K562 (cell line): Measurements from ENCODE around the gene AFF3. TPM values are rescaled to one million over a fixed set of nuclear protein-coding genes. Genes with fewer than 3 reads are reported as not detected.

ENCODE experiments used
- ATAC-seq: fragments of 200-7000 bp; cut with Tn5 transposase; 3 replicates; pipeline ENCODE4 v1.9.1; 2020; ENCODE audit warnings: moderate library complexity
- BruUV-seq: library from RNA; stranded (reverse); fragments of 400-500 nt; replicated peaks from 2 replicates; lab custom pipeline; 2021; lab: Mats Ljungman, UMichigan
- CTCF ChIA-PET: fragments of 300-600 bp; formaldehyde crosslinking; extraction: SDS; loops from one replicate; lab custom pipeline; 2021; ENCODE audit warnings: low intra/inter-chr PET ratio; lab: Yijun Ruan, JAX
- POLR2A ChIA-PET: fragments of 300-600, 350-650 bp; sonication (Branson Sonifier 250); formaldehyde crosslinking; extraction: SDS; loops from one replicate; lab custom pipeline; 2021; ENCODE audit warnings: antibody characterized with exemption, inconsistent platforms; lab: Yijun Ruan, JAX
- DNase-seq, 4 experiments: peaks; one replicate each; pipeline versions ENCODE4 v3.0.0 to v3.0.0-alpha.2; 2011 to 2018; ENCODE audit warnings: low spot score in 3 of 4, mixed read lengths in 3 of 4; ENCODE audit errors: extremely low read depth in 1 of 4
- FAIRE-seq: peaks from 2 replicates; lab custom pipeline; 2011; peaks lifted over from hg19 to GRCh38; lab: Jason Lieb, UNC
- H2AFZ ChIP-seq: 2 replicates; pipeline ENCODE4 v1.6.0; 2011; ENCODE audit warnings: low read depth, low read length, control low read depth, inconsistent platforms
- H3K27ac ChIP-seq: fragments of 200-600 bp; 3 replicates; pipeline ENCODE4 v1.8.0; 2011; ENCODE audit warnings: low read depth, mild to moderate bottlenecking, control low read depth, inconsistent platforms, low read length, moderate library complexity, mixed read lengths; ENCODE audit errors: extremely low read depth
- H3K27me3 ChIP-seq, 2 experiments: fragments of 300-600 bp in 1 of 2; 2 replicates in 1 of 2; 3 replicates in 1 of 2; pipeline versions ENCODE4 v1.6.0 to v1.8.0; 2011; ENCODE audit warnings: inconsistent platforms in 2 of 2, low read length in 2 of 2, mild to moderate bottlenecking in 1 of 2, mixed read lengths in 1 of 2, moderate library complexity in 1 of 2; ENCODE audit not compliant: control insufficient read depth in 2 of 2, insufficient read depth in 2 of 2
- H3K36me3 ChIP-seq: fragments of 300-600 bp; 3 replicates; pipeline ENCODE4 v1.8.0; 2011; ENCODE audit warnings: mild to moderate bottlenecking, low read length, inconsistent platforms; ENCODE audit not compliant: control insufficient read depth, insufficient read depth
- H3K4me1 ChIP-seq, 2 experiments: fragments of 200-600 bp in 1 of 2; replicated peaks in 1 of 2; 2 replicates in 1 of 2; 3 replicates in 1 of 2; pipeline versions ENCODE4 v1.5.1 to v1.8.0; 2011; ENCODE audit warnings: inconsistent platforms in 2 of 2, low read length in 2 of 2, mild to moderate bottlenecking in 1 of 2, mixed read lengths in 1 of 2, moderate library complexity in 1 of 2; ENCODE audit not compliant: control insufficient read depth in 2 of 2, insufficient read depth in 2 of 2
- H3K4me2 ChIP-seq: 2 replicates; pipeline ENCODE4 v1.6.1; 2011; ENCODE audit warnings: low read length, control low read depth, inconsistent platforms, mixed read lengths; ENCODE audit not compliant: insufficient read depth
- H3K4me3 ChIP-seq: fragments of 200-600 bp; sonication (generic), shearing (Covaris generic); 2 replicates; pipeline ENCODE4 v1.5.1; 2016; ENCODE audit warnings: control low read depth, inconsistent platforms
- H3K79me2 ChIP-seq: fragments of 200-600 bp; 3 replicates; pipeline ENCODE4 v1.8.0; 2011; ENCODE audit warnings: low read length, inconsistent platforms; ENCODE audit not compliant: control insufficient read depth, insufficient read depth
- H3K9ac ChIP-seq, 2 experiments: 2 replicates each; pipeline versions ENCODE4 v1.6.0 to v1.6.1; 2011; ENCODE audit warnings: low read depth in 2 of 2, low read length in 2 of 2, control low read depth in 1 of 2, inconsistent platforms in 1 of 2, mild to moderate bottlenecking in 1 of 2, mixed read lengths in 1 of 2; ENCODE audit not compliant: insufficient read depth in 1 of 2
- H3K9me1 ChIP-seq: one replicate; pipeline ENCODE4 v1.6.0; 2011; ENCODE audit warnings: inconsistent platforms, mild to moderate bottlenecking, low read length, moderate library complexity; ENCODE audit not compliant: control insufficient read depth, insufficient read depth
- H3K9me3 ChIP-seq: replicated peaks from 2 replicates; pipeline ENCODE4 v1.5.1; 2011; ENCODE audit warnings: low read depth, low read length, inconsistent platforms; ENCODE audit not compliant: control insufficient read depth, insufficient read depth
- H4K20me1 ChIP-seq: replicated peaks from 2 replicates; pipeline ENCODE4 v1.6.1; 2011; ENCODE audit warnings: low read length, inconsistent platforms, mixed read lengths; ENCODE audit not compliant: control insufficient read depth, insufficient read depth
- ATF4 ChIP-seq: fragments of 450-650 bp; formaldehyde crosslinking; IDR thresholded peaks from 2 replicates; pipeline ENCODE4 v1.4.0; 2022; ENCODE audit warnings: mild to moderate bottlenecking, moderate library complexity
- CHCHD3 ChIP-seq: fragments of 250-450 bp; sonication (Bioruptor Pico); IDR thresholded peaks from 2 replicates; pipeline ENCODE4 v2.1.2; 2022; ENCODE audit warnings: mild to moderate bottlenecking
- KAT7 ChIP-seq: sonication (generic); formaldehyde crosslinking; IDR thresholded peaks from 2 replicates; pipeline ENCODE4 v1.8.0; 2022; ENCODE audit warnings: missing genetic modification reagents, mild to moderate bottlenecking, borderline replicate concordance
- KLF10 ChIP-seq: fragments of 250-450 bp; sonication (Bioruptor Pico); IDR thresholded peaks from 2 replicates; pipeline ENCODE4 v1.6.1; 2021; ENCODE audit warnings: matching md5 sums
- NFIX ChIP-seq: fragments of 250-450 bp; sonication (Bioruptor Pico); IDR thresholded peaks from 2 replicates; pipeline ENCODE4 v1.4.0; 2020; ENCODE audit warnings: low read depth, mild to moderate bottlenecking, moderate library complexity
- NR1H2 ChIP-seq: sonication (generic); formaldehyde crosslinking; IDR thresholded peaks from 2 replicates; pipeline ENCODE4 v1.4.0; 2020; ENCODE audit warnings: mild to moderate bottlenecking, missing genetic modification reagents
- PPARD ChIP-seq: fragments of 250-450 bp; sonication (Bioruptor Pico); IDR thresholded peaks from 2 replicates; pipeline ENCODE4 v1.8.0; 2022; ENCODE audit warnings: inconsistent platforms, mild to moderate bottlenecking, moderate library complexity
- RBFOX2 ChIP-seq: fragments of 200-400 bp; formaldehyde crosslinking; IDR thresholded peaks from 2 replicates; pipeline ENCODE4 v1.6.1; 2017; ENCODE audit warnings: low read depth, mild to moderate bottlenecking, low read length, moderate library complexity
- RBM39 ChIP-seq: fragments of 200-400 bp; formaldehyde crosslinking; optimal IDR thresholded peaks from 2 replicates; pipeline ENCODE3; 2018; ENCODE audit warnings: low read depth, low read length
- SIN3A ChIP-seq, 2 experiments: fragments of 150-350 bp in 1 of 2; IDR thresholded peaks; 2 replicates each; pipeline ENCODE4 v1.6.1; 2011 to 2016; ENCODE audit warnings: borderline replicate concordance in 2 of 2, low read depth in 2 of 2, low read length in 2 of 2, mild to moderate bottlenecking in 2 of 2, moderate library complexity in 2 of 2; ENCODE audit not compliant: control insufficient read depth in 1 of 2
- SP1 ChIP-seq: sonication (generic); formaldehyde crosslinking; IDR thresholded peaks from 2 replicates; pipeline ENCODE4 v1.8.1; 2022; ENCODE audit warnings: mild to moderate bottlenecking, missing genetic modification reagents
- TBL1XR1 ChIP-seq, 2 experiments: IDR thresholded peaks; 2 replicates each; pipeline ENCODE4 v1.6.1; 2012; ENCODE audit warnings: improper control_type of control experiment in 2 of 2, low read length in 2 of 2, mild to moderate bottlenecking in 1 of 2
- TFE3 ChIP-seq: fragments of 450-650 bp; formaldehyde crosslinking; IDR thresholded peaks from 2 replicates; pipeline ENCODE4 v1.4.0; 2020; ENCODE audit warnings: mild to moderate bottlenecking, mixed read lengths
- ZBTB8A ChIP-seq: fragments of 450-650 bp; IDR thresholded peaks from 2 replicates; pipeline ENCODE4 v1.6.1; 2018; ENCODE audit warnings: mild to moderate bottlenecking, moderate library complexity; ENCODE audit not compliant: partially characterized antibody
- ZNF263 ChIP-seq: sonication (generic); formaldehyde crosslinking; IDR thresholded peaks from 2 replicates; pipeline ENCODE4 v1.8.0; 2022; ENCODE audit warnings: mild to moderate bottlenecking, missing genetic modification reagents, borderline replicate concordance
- ZNF347 ChIP-seq: fragments of 450-650 bp; formaldehyde crosslinking; IDR thresholded peaks from 2 replicates; pipeline ENCODE4 v1.4.0; 2020; ENCODE audit warnings: low read depth, mild to moderate bottlenecking, moderate library complexity
- ZNF586 ChIP-seq: fragments of 450-650 bp; formaldehyde crosslinking; conservative IDR thresholded peaks from 2 replicates; pipeline ENCODE4 v1.4.0; 2020; ENCODE audit warnings: mild to moderate bottlenecking, moderate library complexity
- WGBS: fragments of 100-300 bp; shearing (Covaris generic); methylation state at CpG from one replicate; pipeline ENCODE4 v1.1.6; 2016; ENCODE audit warnings: low coverage, mixed read lengths; ENCODE audit not compliant: insufficient coverage; ENCODE audit errors: missing lambda C conversion rate; 5-methylcytosine and 5-hydroxymethylcytosine counted together
- in situ Hi-C: fragments of 300-500 bp; cut with MboI; formaldehyde crosslinking; loops from 4 replicates; pipeline ENCODE4 v1.15.0; 2018; ENCODE audit warnings: inconsistent platforms, mixed read lengths
- intact Hi-C: fragments of 100-400 bp; cut with micrococcal nuclease; formaldehyde crosslinking; loops from 2 replicates; pipeline ENCODE4 v1.14.2; 2022
- polyA plus RNA-seq, 8 experiments: library from polyadenylated mRNA; depleted of rRNA in 4 of 8; stranded (reverse) in 5 of 8; unstranded in 3 of 8; fragments of >200 nt; fragmentation: Nextera tagmentation in 2 of 8; fragmentation: Illumina TruSeq in 1 of 8; extraction: Ambion mirVana in 2 of 8; extraction: Trizol in 1 of 8; gene quantifications; 2 replicates each; pipeline versions ENCODE4 v1.2.1 to v1.2.3, GENCODE V29; 2011 to 2014; ENCODE audit warnings: inconsistent platforms in 1 of 8, missing spikeins in 1 of 8
- total RNA-seq, 7 experiments: library from RNA; depleted of rRNA in 6 of 7; stranded (reverse); fragments of >200 nt in 6 of 7; fragmentation: Illumina TruSeq in 2 of 7; extraction: Trizol in 2 of 7; gene quantifications; 2 replicates each; pipeline versions ENCODE4 v1.2.1 to v1.2.3, GENCODE V29; 2011 to 2021; ENCODE audit warnings: low replicate concordance in 1 of 7
- TF ChIP-seq, protein P1 (sequence below): fragments of 450-650 bp; IDR thresholded peaks from 2 replicates; pipeline ENCODE4 v1.6.1; 2018; ENCODE audit warnings: mild to moderate bottlenecking, low read depth; ENCODE audit not compliant: partially characterized antibody

AFF3 gene
- total and polyA plus RNA-seq, 9 of the 15 experiments (the other 6 are each of a cell fraction or from before 2014, with no cell fraction given): 0.02 to 0.11 TPM; not detected in 7

GRCh38 chr2:99595373-99595772, 547.0 kb downstream of the AFF3 start:
- 10% methylated on average over 3 of the region's 3 CpGs for WGBS
- FAIRE-seq (no peak), ATAC-seq (no peak), DNase-seq (no peak)
- TF ChIP-seq ZNF347 (CRISPR knock-in tag) (no peak), TBL1XR1 (IDR thresholded peaks at IDR 0.05; ENCODE audit: low read length in 2 of 2) (no peak), NFIX (CRISPR knock-in tag) (no peak), ZNF263 (CRISPR knock-in tag) (no peak), SIN3A (IDR thresholded peaks at IDR 0.05; ENCODE audit: borderline replicate concordance in 2 of 2, control insufficient read depth in 1 of 2, low read depth in 2 of 2, low read length in 2 of 2) (no peak), ZBTB8A (no peak), TFE3 (CRISPR knock-in tag) (no peak), KAT7 (CRISPR knock-in tag) (no peak), ZNF586 (CRISPR knock-in tag) (no peak), KLF10 (CRISPR knock-in tag) (no peak), SP1 (no peak), CHCHD3 (CRISPR knock-in tag) (no peak), RBM39 (no peak), PPARD (CRISPR knock-in tag) (no peak), ATF4 (CRISPR knock-in tag) (no peak), RBFOX2 (no peak), NR1H2 (CRISPR knock-in tag) (no peak)
- TF ChIP-seq, protein P1, sequence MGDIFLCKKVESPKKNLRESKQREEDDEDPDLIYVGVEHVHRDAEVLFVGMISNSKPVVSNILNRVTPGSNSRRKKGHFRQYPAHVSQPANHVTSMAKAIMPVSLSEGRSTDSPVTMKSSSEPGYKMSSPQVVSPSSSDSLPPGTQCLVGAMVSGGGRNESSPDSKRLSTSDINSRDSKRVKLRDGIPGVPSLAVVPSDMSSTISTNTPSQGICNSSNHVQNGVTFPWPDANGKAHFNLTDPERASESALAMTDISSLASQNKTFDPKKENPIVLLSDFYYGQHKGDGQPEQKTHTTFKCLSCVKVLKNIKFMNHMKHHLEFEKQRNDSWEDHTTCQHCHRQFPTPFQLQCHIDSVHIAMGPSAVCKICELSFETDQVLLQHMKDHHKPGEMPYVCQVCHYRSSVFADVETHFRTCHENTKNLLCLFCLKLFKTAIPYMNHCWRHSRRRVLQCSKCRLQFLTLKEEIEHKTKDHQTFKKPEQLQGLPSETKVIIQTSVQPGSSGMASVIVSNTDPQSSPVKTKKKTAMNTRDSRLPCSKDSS: no peak
- H3K27me3 ChIP-seq: peaks cover 26 to 48% of the 10 kb centered on the region in 2 experiments
- H3K36me3 ChIP-seq: no peaks in the 10 kb centered on the region
- H3K27ac ChIP-seq: no peak overlapping the region
- H3K9me3 ChIP-seq: no peaks in the 10 kb centered on the region
- H3K4me1 ChIP-seq: peaks cover 0 to 6% of the 10 kb centered on the region in 2 experiments; a peak in 3 of 5 replicates
- H2AFZ ChIP-seq: no peak overlapping the region
- BruUV-seq: no TSS peak
- ChIA-PET POLR2A (no interaction called here), CTCF (no interaction called here)
- intact Hi-C loops: no loop called here
- in situ Hi-C loops: no loop called here
- 0 out of 2 replicates have a peak, but pooled peaks cover 3% of the 10 kb centered on the region for H4K20me1 ChIP-seq
- H3K4me2 ChIP-seq: no peak overlapping the region
- no peaks in the 10 kb centered on the region for H3K79me2 ChIP-seq
- no peak overlapping the region for H3K9ac ChIP-seq
- H3K9me1 ChIP-seq: no peaks in the 10 kb centered on the region
- H3K4me3 ChIP-seq: no peak overlapping the region
